ENCODE measurements around the gene SRRM2. TPM values are rescaled to one million over a fixed set of nuclear protein-coding genes. Genes with fewer than 3 reads are reported as not detected.

Gene SRRM2
- total and polyA plus RNA-seq, 9 of the 15 experiments (the other 6 are each of a cell fraction or from before 2014, with no cell fraction given) = 26.7 to 563 (median 81.1) TPM

- peak in 1 of 2 experiments; percentile 58; a peak in 1 of 4 replicates for TF ChIP-seq ZNF639 (CRISPR knock-in tag; conservative IDR thresholded peaks at IDR 0.05 in 1 of 2, IDR thresholded peaks at IDR 0.05 in 1 of 2)
- TF ChIP-seq, protein P1, sequence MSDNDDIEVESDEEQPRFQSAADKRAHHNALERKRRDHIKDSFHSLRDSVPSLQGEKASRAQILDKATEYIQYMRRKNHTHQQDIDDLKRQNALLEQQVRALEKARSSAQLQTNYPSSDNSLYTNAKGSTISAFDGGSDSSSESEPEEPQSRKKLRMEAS (CRISPR knock-in tag; IDR thresholded peaks at IDR 0.05) = peak; percentile 83
- peak; percentile 94 for TF ChIP-seq ZBTB7A (IDR thresholded peaks at IDR 0.05; ENCODE audit: borderline replicate concordance, control insufficient read depth, low read depth, low read length)
- TF ChIP-seq NR2F6 (CRISPR knock-in tag; IDR thresholded peaks at IDR 0.05) = no peak
- no peak for TF ChIP-seq ZBTB8A (IDR thresholded peaks at IDR 0.05; ENCODE audit: partially characterized antibody)
- TF ChIP-seq TEAD1 (CRISPR knock-in tag; IDR thresholded peaks at IDR 0.05) = 0 out of 4 replicates have a peak, but pooled peaks of 1 of the 2 experiments have one; percentile 42
- no peak for TF ChIP-seq ZNF436 (CRISPR knock-in tag; IDR thresholded peaks at IDR 0.05)
- no peak for TF ChIP-seq RUNX1 (IDR thresholded peaks at IDR 0.05; ENCODE audit: low read depth)
- TF ChIP-seq, protein P2, sequence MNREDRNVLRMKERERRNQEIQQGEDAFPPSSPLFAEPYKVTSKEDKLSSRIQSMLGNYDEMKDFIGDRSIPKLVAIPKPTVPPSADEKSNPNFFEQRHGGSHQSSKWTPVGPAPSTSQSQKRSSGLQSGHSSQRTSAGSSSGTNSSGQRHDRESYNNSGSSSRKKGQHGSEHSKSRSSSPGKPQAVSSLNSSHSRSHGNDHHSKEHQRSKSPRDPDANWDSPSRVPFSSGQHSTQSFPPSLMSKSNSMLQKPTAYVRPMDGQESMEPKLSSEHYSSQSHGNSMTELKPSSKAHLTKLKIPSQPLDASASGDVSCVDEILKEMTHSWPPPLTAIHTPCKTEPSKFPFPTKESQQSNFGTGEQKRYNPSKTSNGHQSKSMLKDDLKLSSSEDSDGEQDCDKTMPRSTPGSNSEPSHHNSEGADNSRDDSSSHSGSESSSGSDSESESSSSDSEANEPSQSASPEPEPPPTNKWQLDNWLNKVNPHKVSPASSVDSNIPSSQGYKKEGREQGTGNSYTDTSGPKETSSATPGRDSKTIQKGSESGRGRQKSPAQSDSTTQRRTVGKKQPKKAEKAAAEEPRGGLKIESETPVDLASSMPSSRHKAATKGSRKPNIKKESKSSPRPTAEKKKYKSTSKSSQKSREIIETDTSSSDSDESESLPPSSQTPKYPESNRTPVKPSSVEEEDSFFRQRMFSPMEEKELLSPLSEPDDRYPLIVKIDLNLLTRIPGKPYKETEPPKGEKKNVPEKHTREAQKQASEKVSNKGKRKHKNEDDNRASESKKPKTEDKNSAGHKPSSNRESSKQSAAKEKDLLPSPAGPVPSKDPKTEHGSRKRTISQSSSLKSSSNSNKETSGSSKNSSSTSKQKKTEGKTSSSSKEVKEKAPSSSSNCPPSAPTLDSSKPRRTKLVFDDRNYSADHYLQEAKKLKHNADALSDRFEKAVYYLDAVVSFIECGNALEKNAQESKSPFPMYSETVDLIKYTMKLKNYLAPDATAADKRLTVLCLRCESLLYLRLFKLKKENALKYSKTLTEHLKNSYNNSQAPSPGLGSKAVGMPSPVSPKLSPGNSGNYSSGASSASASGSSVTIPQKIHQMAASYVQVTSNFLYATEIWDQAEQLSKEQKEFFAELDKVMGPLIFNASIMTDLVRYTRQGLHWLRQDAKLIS (CRISPR knock-in tag; IDR thresholded peaks at IDR 0.05) = peak; percentile 77; the same call in 1 of the 2 replicates
- no peak for TF ChIP-seq RAD51 (IDR thresholded peaks at IDR 0.05; ENCODE audit: borderline replicate concordance, low read depth)
- TF ChIP-seq EP400 (IDR thresholded peaks at IDR 0.05) = peak; percentile 87
Measured at GRCh38 chr16:2752850-2753732, 653 bp downstream of the SRRM2 start (continued).
